Thyroid gland (tissue), 4 donors: ENCODE data around the gene HYAL2.

Source experiments
- CTCF ChIP-seq, 6 experiments: fragments of 200-600 bp in 3 of 6; fragments of 450-650 bp in 3 of 6; sonication (generic) in 3 of 6; IDR thresholded peaks; one replicate each; pipeline ENCODE4 v1.5.1; 2016 to 2019; ENCODE audit warnings: antibody characterized with exemption in 6 of 6, mild to moderate bottlenecking in 2 of 6, inconsistent platforms in 1 of 6, moderate library complexity in 1 of 6
- POLR2A ChIP-seq, 2 donors: fragments of 450-650 bp; IDR thresholded peaks; one replicate each; pipeline ENCODE4 v1.6.1; 2017; ENCODE audit warnings: antibody characterized with exemption in 2 of 2, mild to moderate bottlenecking in 2 of 2, moderate library complexity in 1 of 2

GRCh38 chr3:50325497-50326181 lies 3.1 kb upstream of the HYAL2 start:
- TF ChIP-seq POLR2A (IDR thresholded peaks at IDR 0.05) (no peak), CTCF (IDR thresholded peaks at IDR 0.05) (no peak)
